HEK293 (cell line): ENCODE results near the gene C9orf78.

Experiments used
- BCL11B ChIP-seq: fragments of 450-650 bp; formaldehyde crosslinking; IDR thresholded peaks from 2 replicates; pipeline ENCODE4 v1.5.1; 2016; ENCODE audit warnings: low read depth, missing biosample characterization, missing genetic modification characterization
- IKZF3 ChIP-seq: fragments of 450-650 bp; IDR thresholded peaks from 2 replicates; pipeline ENCODE4 v1.5.0; 2018; ENCODE audit warnings: missing biosample characterization, mild to moderate bottlenecking, missing genetic modification characterization, moderate library complexity
- INSM2 ChIP-seq: fragments of 450-650 bp; formaldehyde crosslinking; IDR thresholded peaks from 2 replicates; pipeline ENCODE4 v1.5.1; 2016; ENCODE audit warnings: missing biosample characterization, missing genetic modification characterization
- OSR2 ChIP-seq: fragments of 450-650 bp; formaldehyde crosslinking; IDR thresholded peaks from 2 replicates; pipeline ENCODE4 v1.5.1; 2016; ENCODE audit warnings: missing biosample characterization, missing genetic modification characterization
- PBX3 ChIP-seq: sonication (generic); formaldehyde crosslinking; IDR thresholded peaks from 2 replicates; pipeline ENCODE4 v1.8.1; 2022; ENCODE audit warnings: mild to moderate bottlenecking, moderate library complexity, missing genetic modification reagents
- PRDM1 ChIP-seq: fragments of 450-650 bp; formaldehyde crosslinking; IDR thresholded peaks from 2 replicates; pipeline ENCODE4; 2016; ENCODE audit warnings: missing biosample characterization, missing genetic modification characterization
- SP3 ChIP-seq: fragments of 450-650 bp; formaldehyde crosslinking; IDR thresholded peaks from 2 replicates; pipeline ENCODE4 v1.5.1; 2016; ENCODE audit warnings: missing biosample characterization, missing genetic modification characterization
- TSHZ1 ChIP-seq: fragments of 450-650 bp; formaldehyde crosslinking; IDR thresholded peaks from 2 replicates; pipeline ENCODE4 v1.5.1; 2016; ENCODE audit warnings: missing biosample characterization, missing genetic modification characterization, borderline replicate concordance
- YY1 ChIP-seq: fragments of 450-650 bp; formaldehyde crosslinking; IDR thresholded peaks from 2 replicates; pipeline ENCODE4 v1.5.1; 2018; ENCODE audit warnings: missing biosample characterization, missing genetic modification characterization
- ZBTB44 ChIP-seq: fragments of 450-650 bp; IDR thresholded peaks from 2 replicates; pipeline ENCODE4 v1.5.1; 2018; ENCODE audit warnings: missing biosample characterization, mild to moderate bottlenecking, missing genetic modification characterization
- ZBTB6 ChIP-seq: fragments of 450-650 bp; formaldehyde crosslinking; IDR thresholded peaks from 2 replicates; pipeline ENCODE4 v1.5.1; 2017; ENCODE audit warnings: missing biosample characterization, missing genetic modification characterization
- ZFP69B ChIP-seq: fragments of 450-650 bp; formaldehyde crosslinking; IDR thresholded peaks from 2 replicates; pipeline ENCODE4 v1.5.1; 2016; ENCODE audit warnings: missing biosample characterization, missing genetic modification characterization
- ZIC2 ChIP-seq: fragments of 450-650 bp; formaldehyde crosslinking; IDR thresholded peaks from 2 replicates; pipeline ENCODE4 v1.5.1; 2016; ENCODE audit warnings: missing biosample characterization, missing genetic modification characterization
- ZNF114 ChIP-seq: fragments of 450-650 bp; formaldehyde crosslinking; IDR thresholded peaks from 2 replicates; pipeline ENCODE4 v1.5.0; 2017; ENCODE audit warnings: missing biosample characterization, missing genetic modification characterization
- ZNF132 ChIP-seq: fragments of 450-650 bp; formaldehyde crosslinking; IDR thresholded peaks from 2 replicates; pipeline ENCODE4 v1.5.1; 2017; ENCODE audit warnings: missing biosample characterization, missing genetic modification characterization, borderline replicate concordance
- ZNF24 ChIP-seq: fragments of 450-650 bp; formaldehyde crosslinking; IDR thresholded peaks from 2 replicates; pipeline ENCODE4 v1.5.1; 2016; ENCODE audit warnings: missing biosample characterization, missing genetic modification characterization
- ZNF280D ChIP-seq: fragments of 450-650 bp; formaldehyde crosslinking; IDR thresholded peaks from 2 replicates; pipeline ENCODE4 v1.5.1; 2016; ENCODE audit warnings: missing biosample characterization, missing genetic modification characterization
- ZNF350 ChIP-seq: fragments of 450-650 bp; formaldehyde crosslinking; IDR thresholded peaks from 2 replicates; pipeline ENCODE4 v1.5.0; 2017; ENCODE audit warnings: missing biosample characterization, mild to moderate bottlenecking, missing genetic modification characterization
- ZNF354C ChIP-seq: fragments of 450-650 bp; formaldehyde crosslinking; IDR thresholded peaks from 2 replicates; pipeline ENCODE4 v1.5.1; 2016; ENCODE audit warnings: missing biosample characterization, missing genetic modification characterization, low read depth, borderline replicate concordance
- ZNF433 ChIP-seq: fragments of 450-650 bp; formaldehyde crosslinking; IDR thresholded peaks from 2 replicates; pipeline ENCODE4 v1.5.1; 2016; ENCODE audit warnings: missing biosample characterization, missing genetic modification characterization, low read depth
- ZNF549 ChIP-seq: fragments of 450-650 bp; IDR thresholded peaks from 2 replicates; pipeline ENCODE4 v1.5.1; 2018; ENCODE audit warnings: missing biosample characterization, missing genetic modification characterization, mild to moderate bottlenecking, inconsistent platforms, moderate library complexity
- ZNF660 ChIP-seq: fragments of 450-650 bp; IDR thresholded peaks from 2 replicates; pipeline ENCODE4 v1.5.1; 2018; ENCODE audit warnings: missing biosample characterization, mild to moderate bottlenecking, missing genetic modification characterization
- ZNF76 ChIP-seq: fragments of 450-650 bp; formaldehyde crosslinking; IDR thresholded peaks from 2 replicates; pipeline ENCODE4; 2016; ENCODE audit warnings: low read depth, missing biosample characterization, missing genetic modification characterization, borderline replicate concordance
- ZNF768 ChIP-seq: fragments of 450-650 bp; formaldehyde crosslinking; IDR thresholded peaks from 2 replicates; pipeline ENCODE4 v1.5.1; 2018; ENCODE audit warnings: missing biosample characterization, mild to moderate bottlenecking, missing genetic modification characterization
- ZNF830 ChIP-seq: fragments of 450-650 bp; IDR thresholded peaks from 2 replicates; pipeline ENCODE4 v1.5.0; 2018; ENCODE audit warnings: missing biosample characterization, missing genetic modification characterization, low read depth, mild to moderate bottlenecking, moderate library complexity
- ZSCAN5A ChIP-seq: fragments of 450-650 bp; formaldehyde crosslinking; IDR thresholded peaks from 2 replicates; pipeline ENCODE4 v1.5.1; 2016; ENCODE audit warnings: missing biosample characterization, missing genetic modification characterization

C9orf78 gene

GRCh38 chr9:129823935-129824601 lies 11.0 kb downstream of the C9orf78 start, which contains the start of gene TOR1A (continued):
- TF ChIP-seq ZNF768 (tag by site-specific recombination) (no peak; the same call in 1 of the 2 replicates), ZNF350 (tag by site-specific recombination) (no peak), ZBTB6 (tag by site-specific recombination) (no peak), ZSCAN5A (tag by site-specific recombination) (no peak), ZIC2 (tag by site-specific recombination) (no peak), TSHZ1 (tag by site-specific recombination) (no peak), INSM2 (tag by site-specific recombination) (no peak), ZNF354C (tag by site-specific recombination) (no peak), ZNF660 (tag by site-specific recombination) (peak; percentile 80), ZNF24 (peak; percentile 82), PBX3 (CRISPR knock-in tag) (peak; percentile 78), ZNF76 (tag by site-specific recombination) (peak; percentile 90), ZNF114 (tag by site-specific recombination) (no peak), IKZF3 (tag by site-specific recombination) (peak; percentile 87), BCL11B (tag by site-specific recombination) (no peak), ZNF549 (tag by site-specific recombination) (no peak), ZNF280D (tag by site-specific recombination) (no peak), ZFP69B (peak; percentile 68; the same call in 1 of the 2 replicates), YY1 (tag by site-specific recombination) (peak; percentile 100), PRDM1 (no peak), ZNF433 (tag by site-specific recombination) (no peak), SP3 (tag by site-specific recombination) (peak; percentile 99), ZNF132 (no peak), ZBTB44 (tag by site-specific recombination) (no peak), OSR2 (tag by site-specific recombination) (no peak), ZNF830 (tag by site-specific recombination) (no peak)
